ENCODE results near the gene FN3KRP.

FN3KRP gene

GRCh38 chr17:82703036-82703745 is 13.3 kb upstream of the FN3KRP start:
- Histone ChIP-seq H3K9ac (ENCODE audit: insufficient read length, low read depth) (no peak overlapping the region), H3K4me1 (ENCODE audit: insufficient read depth, insufficient read length) (peaks cover 11% of the 10 kb centered on the region), H3K36me3 (ENCODE audit: insufficient read depth, insufficient read length, low read length) (no peaks in the 10 kb centered on the region), H3K9me3 (ENCODE audit: insufficient read depth, low read length) (no peaks in the 10 kb centered on the region), H3K27me3 (ENCODE audit: insufficient read depth, insufficient read length) (peaks cover 23% of the 10 kb centered on the region), H3K4me3 (ENCODE audit: insufficient read length, low read depth) (no peak overlapping the region)
- no peak for TF ChIP-seq ZNF274 (IDR thresholded peaks at IDR 0.05; ENCODE audit: low read depth, low read length)
- TF ChIP-seq SUZ12 (IDR thresholded peaks at IDR 0.05; ENCODE audit: extremely low read depth, insufficient read depth, insufficient read length): no peak
- TF ChIP-seq YY1 (IDR thresholded peaks at IDR 0.05; ENCODE audit: insufficient read depth, insufficient read length): no peak
- no peak for DNase-seq (ENCODE audit: low read depth, low spot score)

- peaks cover 10% of the 10 kb centered on the region for H3K4me1 ChIP-seq (ENCODE audit: insufficient read depth, insufficient read length)
- no peaks in the 10 kb centered on the region for H3K9me3 ChIP-seq (ENCODE audit: insufficient read depth, low read length)
- DNase-seq (ENCODE audit: low read depth, low spot score): no peak
Measured at GRCh38 chr17:82703935-82704865, 12.3 kb upstream of the FN3KRP start.

DNA sequence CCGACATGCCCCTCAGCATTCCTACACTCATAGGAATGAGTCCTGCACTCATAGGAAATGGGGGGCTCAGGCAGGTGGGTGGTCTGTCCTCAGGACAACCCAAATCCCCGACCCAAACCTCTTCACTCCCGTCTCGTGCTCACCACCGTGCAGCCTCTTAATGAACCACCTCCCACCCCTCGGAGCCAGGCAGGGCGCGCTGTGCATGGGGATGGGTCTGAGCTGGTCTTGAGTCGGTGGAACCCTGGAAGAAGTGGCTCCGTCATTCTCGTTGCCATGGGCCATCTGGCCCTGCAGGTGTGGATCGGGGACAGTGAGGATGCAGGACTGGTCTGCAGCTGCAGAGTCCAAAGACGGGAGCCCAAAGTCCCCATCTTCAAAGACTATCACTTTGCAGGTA is 11.6 kb upstream of the FN3KRP start:
- Histone ChIP-seq H3K4me3 (ENCODE audit: insufficient read length, low read depth) (no peak overlapping the region), H3K36me3 (ENCODE audit: insufficient read depth, insufficient read length, low read length) (no peaks in the 10 kb centered on the region), H3K9me3 (ENCODE audit: insufficient read depth, low read length) (no peaks in the 10 kb centered on the region), H3K9ac (ENCODE audit: insufficient read length, low read depth) (no peak overlapping the region), H3K27me3 (ENCODE audit: insufficient read depth, insufficient read length) (peaks cover 13% of the 10 kb centered on the region), H3K4me1 (ENCODE audit: insufficient read depth, insufficient read length) (peaks cover 12% of the 10 kb centered on the region)
- TF ChIP-seq ZNF274 (IDR thresholded peaks at IDR 0.05; ENCODE audit: low read depth, low read length) (no peak), SUZ12 (IDR thresholded peaks at IDR 0.05; ENCODE audit: extremely low read depth, insufficient read depth, insufficient read length) (no peak), YY1 (IDR thresholded peaks at IDR 0.05; ENCODE audit: insufficient read depth, insufficient read length) (no peak)
- DNase-seq (ENCODE audit: low read depth, low spot score): no peak

More at GRCh38 chr17:82703935-82704865, 12.3 kb upstream of the FN3KRP start:
- H3K27me3 ChIP-seq (ENCODE audit: insufficient read depth, insufficient read length): peaks cover 19% of the 10 kb centered on the region
- no peak overlapping the region for H3K4me3 ChIP-seq (ENCODE audit: insufficient read length, low read depth)
- H3K9ac ChIP-seq (ENCODE audit: insufficient read length, low read depth): no peak overlapping the region
- TF ChIP-seq SUZ12 (IDR thresholded peaks at IDR 0.05; ENCODE audit: extremely low read depth, insufficient read depth, insufficient read length): no peak
- TF ChIP-seq YY1 (IDR thresholded peaks at IDR 0.05; ENCODE audit: insufficient read depth, insufficient read length): no peak
- TF ChIP-seq ZNF274 (IDR thresholded peaks at IDR 0.05; ENCODE audit: low read depth, low read length): no peak
- no peaks in the 10 kb centered on the region for H3K36me3 ChIP-seq (ENCODE audit: insufficient read depth, insufficient read length, low read length)

- peaks cover 12% of the 10 kb centered on the region for H3K4me1 ChIP-seq (ENCODE audit: insufficient read depth, insufficient read length)
- H3K9me3 ChIP-seq (ENCODE audit: insufficient read depth, low read length): no peaks in the 10 kb centered on the region
- TF ChIP-seq SUZ12 (IDR thresholded peaks at IDR 0.05; ENCODE audit: extremely low read depth, insufficient read depth, insufficient read length): no peak
- TF ChIP-seq YY1 (IDR thresholded peaks at IDR 0.05; ENCODE audit: insufficient read depth, insufficient read length): no peak
- no peak for TF ChIP-seq ZNF274 (IDR thresholded peaks at IDR 0.05; ENCODE audit: low read depth, low read length)
- no peak overlapping the region for H3K4me3 ChIP-seq (ENCODE audit: insufficient read length, low read depth)
- H3K9ac ChIP-seq (ENCODE audit: insufficient read length, low read depth): no peak overlapping the region
- no peak for DNase-seq (ENCODE audit: low read depth, low spot score)
- H3K36me3 ChIP-seq (ENCODE audit: insufficient read depth, insufficient read length, low read length): no peaks in the 10 kb centered on the region
- H3K27me3 ChIP-seq (ENCODE audit: insufficient read depth, insufficient read length): peaks cover 4% of the 10 kb centered on the region
Measured at GRCh38 chr17:82705756-82706155, 10.8 kb upstream of the FN3KRP start.

GRCh38 chr17:82709024-82709675 is 7.4 kb upstream of the FN3KRP start:
- TF ChIP-seq SUZ12 (IDR thresholded peaks at IDR 0.05; ENCODE audit: extremely low read depth, insufficient read depth, insufficient read length): no peak
- no peak for TF ChIP-seq YY1 (IDR thresholded peaks at IDR 0.05; ENCODE audit: insufficient read depth, insufficient read length)
- Histone ChIP-seq H3K4me1 (ENCODE audit: insufficient read depth, insufficient read length) (peaks cover 7% of the 10 kb centered on the region), H3K4me3 (ENCODE audit: insufficient read length, low read depth) (no peak overlapping the region), H3K36me3 (ENCODE audit: insufficient read depth, insufficient read length, low read length) (no peaks in the 10 kb centered on the region), H3K9me3 (ENCODE audit: insufficient read depth, low read length) (no peaks in the 10 kb centered on the region), H3K9ac (ENCODE audit: insufficient read length, low read depth) (no peak overlapping the region), H3K27me3 (ENCODE audit: insufficient read depth, insufficient read length) (no peaks in the 10 kb centered on the region)
- DNase-seq (ENCODE audit: low read depth, low spot score): no peak

DNA sequence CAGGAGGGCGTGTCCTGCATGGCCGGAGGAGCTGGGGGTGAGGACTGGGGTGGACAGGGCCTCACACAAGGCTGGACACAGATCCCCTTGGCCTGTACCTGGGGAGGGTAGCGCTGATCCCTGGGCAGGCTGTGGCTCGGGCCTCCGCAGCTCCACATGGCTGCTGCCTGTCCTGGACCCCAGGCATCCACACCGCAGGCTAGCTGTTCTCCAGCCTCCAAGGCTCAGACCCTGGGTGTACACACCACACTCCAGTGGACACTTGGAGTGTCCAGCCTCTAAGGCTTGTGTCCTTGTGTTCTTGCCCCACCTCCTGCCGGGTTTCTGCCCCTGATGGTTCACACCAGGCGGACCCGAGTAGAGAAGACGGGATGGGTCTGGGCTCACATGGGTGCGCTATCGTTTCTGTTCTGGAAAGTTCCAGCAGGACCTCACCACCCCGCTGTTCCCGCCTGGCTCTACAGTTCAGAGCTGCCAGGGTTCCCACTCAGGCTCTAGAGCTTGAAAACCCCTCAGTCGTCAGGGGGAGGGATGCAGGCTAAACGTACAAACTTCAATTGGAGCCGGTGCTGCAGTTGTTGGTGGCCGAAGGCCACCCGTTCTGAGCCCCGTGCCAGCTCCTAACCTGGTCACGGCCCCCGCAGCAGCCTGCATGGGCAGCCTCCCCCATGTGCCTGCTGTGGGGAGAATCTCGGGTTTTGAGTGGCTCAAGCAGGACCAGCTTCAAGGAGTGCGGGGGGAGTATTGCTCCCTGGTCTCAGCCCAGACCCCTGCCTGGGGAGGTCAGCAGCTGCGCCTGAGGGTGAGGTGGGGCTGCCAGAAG is 6.6 kb upstream of the FN3KRP start:
- Histone ChIP-seq H3K27me3 (ENCODE audit: insufficient read depth, insufficient read length) (no peaks in the 10 kb centered on the region), H3K4me3 (ENCODE audit: insufficient read length, low read depth) (no peak overlapping the region), H3K4me1 (ENCODE audit: insufficient read depth, insufficient read length) (peaks cover 7% of the 10 kb centered on the region), H3K9ac (ENCODE audit: insufficient read length, low read depth) (no peak overlapping the region), H3K36me3 (ENCODE audit: insufficient read depth, insufficient read length, low read length) (no peaks in the 10 kb centered on the region), H3K9me3 (ENCODE audit: insufficient read depth, low read length) (no peaks in the 10 kb centered on the region)
- DNase-seq (ENCODE audit: low read depth, low spot score): no peak
- TF ChIP-seq ZNF274 (IDR thresholded peaks at IDR 0.05; ENCODE audit: low read depth, low read length): no peak

Measured in NT2/D1 (cell line).